Lower leg skin (tissue), 3 donors: ENCODE data around the gene ATP8A2.

Experiments
- POLR2A ChIP-seq, 2 donors: fragments of 450-650 bp; IDR thresholded peaks; one replicate each; pipeline ENCODE4 v1.6.1; 2016 to 2017; ENCODE audit warnings: antibody characterized with exemption in 2 of 2, mild to moderate bottlenecking in 1 of 2, moderate library complexity in 1 of 2
- TF ChIP-seq, protein P1 (sequence below), 3 donors: fragments of 450-650 bp; IDR thresholded peaks; one replicate each; pipeline ENCODE4 v1.5.1; 2016; ENCODE audit warnings: antibody characterized with exemption in 3 of 3, mild to moderate bottlenecking in 3 of 3, moderate library complexity in 2 of 3

DNA sequence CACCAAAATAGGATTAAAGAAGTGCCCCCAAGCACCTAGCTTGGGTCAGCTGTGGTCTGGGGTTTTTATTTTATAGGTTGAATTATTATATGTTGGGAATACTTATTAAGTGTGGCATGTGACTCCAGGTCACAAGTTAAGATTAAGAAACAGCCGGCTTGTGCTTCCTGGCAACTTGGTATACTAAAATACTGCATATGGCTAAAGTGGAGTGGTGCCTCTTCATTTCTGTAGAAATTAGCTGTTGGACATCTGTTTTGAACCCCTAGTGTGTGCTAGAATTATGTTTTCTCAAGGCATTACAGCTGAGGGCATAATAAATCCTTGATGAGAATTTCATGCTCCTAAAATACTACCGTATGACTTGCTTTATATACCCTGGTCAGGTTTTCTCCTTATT, 393.5 kb downstream of the ATP8A2 start:
- TF ChIP-seq, protein P1, sequence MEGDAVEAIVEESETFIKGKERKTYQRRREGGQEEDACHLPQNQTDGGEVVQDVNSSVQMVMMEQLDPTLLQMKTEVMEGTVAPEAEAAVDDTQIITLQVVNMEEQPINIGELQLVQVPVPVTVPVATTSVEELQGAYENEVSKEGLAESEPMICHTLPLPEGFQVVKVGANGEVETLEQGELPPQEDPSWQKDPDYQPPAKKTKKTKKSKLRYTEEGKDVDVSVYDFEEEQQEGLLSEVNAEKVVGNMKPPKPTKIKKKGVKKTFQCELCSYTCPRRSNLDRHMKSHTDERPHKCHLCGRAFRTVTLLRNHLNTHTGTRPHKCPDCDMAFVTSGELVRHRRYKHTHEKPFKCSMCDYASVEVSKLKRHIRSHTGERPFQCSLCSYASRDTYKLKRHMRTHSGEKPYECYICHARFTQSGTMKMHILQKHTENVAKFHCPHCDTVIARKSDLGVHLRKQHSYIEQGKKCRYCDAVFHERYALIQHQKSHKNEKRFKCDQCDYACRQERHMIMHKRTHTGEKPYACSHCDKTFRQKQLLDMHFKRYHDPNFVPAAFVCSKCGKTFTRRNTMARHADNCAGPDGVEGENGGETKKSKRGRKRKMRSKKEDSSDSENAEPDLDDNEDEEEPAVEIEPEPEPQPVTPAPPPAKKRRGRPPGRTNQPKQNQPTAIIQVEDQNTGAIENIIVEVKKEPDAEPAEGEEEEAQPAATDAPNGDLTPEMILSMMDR (IDR thresholded peaks at IDR 0.05) = no peak
- no peak for TF ChIP-seq POLR2A (IDR thresholded peaks at IDR 0.05)
